GM12878 (cell line): ENCODE measurements around the gene RSPH4A. TPM values are rescaled to one million over a fixed set of nuclear protein-coding genes. Genes with fewer than 3 reads are reported as not detected.

Experiments
- ATAC-seq: fragments of 200-7000 bp; cut with Tn5 transposase; 3 replicates; pipeline ENCODE4 v1.9.1; 2020; ENCODE audit warnings: mild to moderate bottlenecking, moderate library complexity
- BruUV-seq: library from RNA; stranded (reverse); fragments of 400-500 nt; replicated peaks from 2 replicates; lab custom pipeline; 2021; lab: Mats Ljungman, UMichigan
- CTCF ChIA-PET: fragments of 300-600 bp; sonication (Branson Sonifier 250); formaldehyde crosslinking; extraction: SDS; loops from one replicate; lab custom pipeline; 2021; ENCODE audit warnings: inconsistent platforms; lab: Yijun Ruan, JAX
- POLR2A ChIA-PET: fragments of 350-600 bp; formaldehyde crosslinking; extraction: SDS; loops from one replicate; lab custom pipeline; 2021; ENCODE audit warnings: inconsistent platforms; lab: Charles Lee
- RAD21 ChIA-PET: fragments of 300-600 bp; sonication (Branson Sonifier 250); formaldehyde crosslinking; loops from one replicate; lab custom pipeline; 2023; ENCODE audit warnings: antibody characterized with exemption; ENCODE audit not compliant: unreplicated experiment; lab: Charles Lee
- SMC1A ChIA-PET: fragments of 300-600 bp; sonication (Branson Sonifier 250); formaldehyde crosslinking; loops from one replicate; lab custom pipeline; 2023; ENCODE audit not compliant: unreplicated experiment, uncharacterized antibody; lab: Charles Lee
- DNase-seq: peaks from one replicate; pipeline ENCODE4 v3.0.0-alpha.2; 2011; ENCODE audit warnings: low read depth, low spot score
- FAIRE-seq: peaks from 3 replicates; lab custom pipeline; 2011; peaks lifted over from hg19 to GRCh38; lab: Jason Lieb, UNC
- H2AFZ ChIP-seq: 2 replicates; pipeline ENCODE4 v1.6.0; 2011; ENCODE audit warnings: low read depth, low read length, control low read depth; ENCODE audit not compliant: control insufficient read depth
- H3K27ac ChIP-seq: 2 replicates; pipeline ENCODE4 v1.5.1; 2011; ENCODE audit warnings: control low read depth; ENCODE audit not compliant: control insufficient read depth, insufficient read depth
- H3K27me3 ChIP-seq, 2 experiments: replicated peaks in 1 of 2; 2 replicates each; pipeline versions ENCODE4 v1.6.0 to v1.6.1; 2011; ENCODE audit warnings: low read length in 1 of 2; ENCODE audit not compliant: control insufficient read depth in 2 of 2, insufficient read depth in 2 of 2
- H3K36me3 ChIP-seq, 2 experiments: 2 replicates each; pipeline ENCODE4 v1.5.1; 2011; ENCODE audit warnings: low read length in 1 of 2; ENCODE audit not compliant: control insufficient read depth in 2 of 2, insufficient read depth in 2 of 2
- H3K4me1 ChIP-seq: 2 replicates; pipeline ENCODE4 v1.6.1; 2011; ENCODE audit warnings: mild to moderate bottlenecking, low read length, moderate library complexity, mixed read lengths; ENCODE audit not compliant: control insufficient read depth, insufficient read depth
- H3K4me2 ChIP-seq: 2 replicates; pipeline ENCODE4 v1.6.0; 2011; ENCODE audit warnings: control low read depth; ENCODE audit not compliant: control insufficient read depth, insufficient read depth
- H3K4me3 ChIP-seq: fragments of 200-600 bp; sonication (generic); 2 replicates; pipeline ENCODE4 v1.5.1; 2016
- H3K79me2 ChIP-seq: 2 replicates; pipeline ENCODE4 v1.6.0; 2011; ENCODE audit warnings: low read length; ENCODE audit not compliant: control insufficient read depth, insufficient read depth
- H3K9ac ChIP-seq: 2 replicates; pipeline ENCODE4 v1.8.0; 2011; ENCODE audit warnings: low read length, control low read depth, mixed read lengths; ENCODE audit not compliant: control insufficient read depth, insufficient read depth
- H3K9me3 ChIP-seq: replicated peaks from 3 replicates; pipeline ENCODE4 v1.5.1; 2011; ENCODE audit warnings: mild to moderate bottlenecking, low read length; ENCODE audit not compliant: control insufficient read depth, insufficient read depth
- H4K20me1 ChIP-seq: 2 replicates; pipeline ENCODE4 v1.6.0; 2011; ENCODE audit not compliant: control insufficient read depth, insufficient read depth
- CHD2 ChIP-seq: IDR thresholded peaks from 2 replicates; pipeline ENCODE4 v1.6.1; 2011; ENCODE audit warnings: low read depth, low read length, improper control_type of control experiment, borderline replicate concordance
- EZH2 ChIP-seq: IDR thresholded peaks from 2 replicates; pipeline ENCODE4 v1.6.1; 2012; ENCODE audit warnings: low read depth, mild to moderate bottlenecking, control low read depth, inconsistent platforms, low read length, borderline replicate concordance; ENCODE audit not compliant: control insufficient read depth
- LARP7 ChIP-seq: fragments of 450-650 bp; IDR thresholded peaks from 2 replicates; pipeline ENCODE4 v1.6.1; 2017; ENCODE audit warnings: mild to moderate bottlenecking
- PAX5 ChIP-seq: IDR thresholded peaks from 2 replicates; pipeline ENCODE4 v1.6.1; 2011; ENCODE audit warnings: low read depth, low read length, borderline replicate concordance
- POU2F2 ChIP-seq: IDR thresholded peaks from 3 replicates; pipeline ENCODE4 v1.6.1; 2011; ENCODE audit warnings: low read depth, mild to moderate bottlenecking, low read length, borderline replicate concordance
- RB1 ChIP-seq: fragments of 450-650 bp; formaldehyde crosslinking; IDR thresholded peaks from 2 replicates; pipeline ENCODE4 v1.6.1; 2017; ENCODE audit warnings: mild to moderate bottlenecking, borderline replicate concordance
- SUPT20H ChIP-seq: IDR thresholded peaks from 2 replicates; pipeline ENCODE4 v1.6.1; 2011; ENCODE audit warnings: low read depth, mild to moderate bottlenecking, low read length, moderate library complexity, borderline replicate concordance; ENCODE audit not compliant: control insufficient read depth
- ZBTB4 ChIP-seq: fragments of 450-650 bp; formaldehyde crosslinking; IDR thresholded peaks from 2 replicates; pipeline ENCODE4 v1.4.0; 2022; ENCODE audit warnings: mild to moderate bottlenecking, moderate library complexity
- ZBTB40 ChIP-seq: fragments of 450-650 bp; IDR thresholded peaks from 2 replicates; pipeline ENCODE4 v1.6.1; 2016; ENCODE audit warnings: mild to moderate bottlenecking, moderate library complexity, borderline replicate concordance
- ZNF24 ChIP-seq: fragments of 450-650 bp; IDR thresholded peaks from 2 replicates; pipeline ENCODE4 v1.6.1; 2017; ENCODE audit warnings: antibody characterized with exemption, mild to moderate bottlenecking
- in situ Hi-C: fragments of 300-500 bp; cut with MboI; formaldehyde crosslinking; loops from 9 replicates; pipeline ENCODE4 v1.14.3; 2018; ENCODE audit warnings: mixed read lengths
- intact Hi-C: fragments of 100-400 bp; cut with micrococcal nuclease; formaldehyde crosslinking; loops from one replicate; pipeline ENCODE4 v1.14.2; 2022; ENCODE audit not compliant: unreplicated experiment
- polyA plus RNA-seq, 11 experiments: library from polyadenylated mRNA; depleted of rRNA in 4 of 11; unstranded in 6 of 11; stranded (reverse) in 5 of 11; fragments of >200 nt; fragmentation: Nextera tagmentation in 4 of 11; fragmentation: Illumina TruSeq in 1 of 11; extraction: Ambion mirVana in 4 of 11; extraction: Trizol in 1 of 11; gene quantifications; 1 replicate in 1 of 11; 2 replicates in 10 of 11; pipeline versions ENCODE4 v1.2.1 to v1.2.3, GENCODE V29; 2011 to 2016; ENCODE audit warnings: inconsistent platforms in 2 of 11, missing spikeins in 2 of 11, low read depth in 1 of 11
- total RNA-seq, 4 experiments: library from RNA; depleted of rRNA in 3 of 4; stranded (reverse); fragments of >200 nt in 3 of 4; fragmentation: Illumina TruSeq in 1 of 4; extraction: Trizol in 1 of 4; gene quantifications; 2 replicates each; pipeline versions ENCODE4 v1.2.1 to v1.2.3, GENCODE V29; 2013 to 2021

Gene RSPH4A
- total and polyA plus RNA-seq, 10 of the 15 experiments (the other 5 are each of a cell fraction or from before 2014, with no cell fraction given): 0.07 to 0.28 (median 0.21) TPM; not detected in 1

- ChIA-PET POLR2A (no interaction called here), RAD21 (no interaction called here), SMC1A (interaction anchor here (0.8 to 1.3 kb wide), 3 partner anchors 34 to 297 kb away, joined by 3 read pairs; no protein-coding TSS in a partner anchor), CTCF (interaction anchor here (0.6 to 1.4 kb wide), 3 partner anchors 33 to 288 kb away, joined by 3 read pairs; no protein-coding TSS in a partner anchor)
- no peaks in the 10 kb centered on the region for H3K36me3 ChIP-seq
- DNase-seq (no peak), FAIRE-seq (no peak), ATAC-seq (no peak)
- no peaks in the 10 kb centered on the region for H3K9me3 ChIP-seq
- H4K20me1 ChIP-seq: no peaks in the 10 kb centered on the region
- intact Hi-C loops: no loop called here
- no peak overlapping the region for H3K9ac ChIP-seq
- H3K4me3 ChIP-seq: no peak overlapping the region
- in situ Hi-C loops: no loop called here
- peaks cover 5% of the 10 kb centered on the region; the same call in 1 of the 2 replicates for H3K4me1 ChIP-seq
- no peak overlapping the region for H3K27ac ChIP-seq
- H3K79me2 ChIP-seq: peaks cover 29% of the 10 kb centered on the region
- H2AFZ ChIP-seq: no peak overlapping the region
- no peak for TF ChIP-seq PAX5
- TF ChIP-seq CHD2: no peak
- TF ChIP-seq EZH2: no peak
- no peak for TF ChIP-seq ZBTB4 (CRISPR knock-in tag)
- TF ChIP-seq SUPT20H: no peak
- no peak for TF ChIP-seq ZNF24
- no peak for TF ChIP-seq ZBTB40
- TF ChIP-seq POU2F2: no peak
- TF ChIP-seq RB1: no peak
- TF ChIP-seq LARP7: no peak
- H3K4me2 ChIP-seq: no peak overlapping the region
- H3K27me3 ChIP-seq: no peaks in the 10 kb centered on the region
- BruUV-seq: no TSS peak
These were observed 48.2 kb upstream of the RSPH4A start for GRCh38 chr6:116568111-116568510.
